D341Med (cell line): ENCODE results near the gene BEX5.
"Not testable (repeated sequence)": the region's sequence is repeated elsewhere in the genome, so short reads cannot be mapped to it uniquely, and the experiment has no call there.

ENCODE experiments used
- DNase-seq: peaks from one replicate; pipeline ENCODE4 v3.0.0; 2012; ENCODE audit warnings: low spot score

The BEX5 gene

DNA sequence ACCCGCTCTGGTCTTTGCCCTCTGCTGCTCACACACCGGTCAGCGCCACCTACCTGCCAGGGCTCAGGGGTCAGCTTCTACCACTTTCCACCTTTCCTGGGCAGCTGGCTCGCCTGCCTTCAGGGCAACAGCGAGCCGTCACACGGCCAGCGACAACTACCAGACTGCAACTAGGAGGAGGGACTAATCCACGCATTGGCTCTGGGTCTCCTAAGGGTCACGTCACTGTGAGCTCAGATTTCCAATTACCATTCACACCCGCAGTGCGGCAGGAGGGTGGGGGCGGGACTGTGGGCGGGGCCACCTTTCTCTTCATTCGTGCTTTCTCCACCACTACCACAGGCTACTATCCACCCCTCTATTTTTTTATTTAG, at the start of gene BEX5:
Gene BEX5, minus strand, starts transcription at position 172 of the 374 bp plus-strand sequence. CDS start 1,712 bp downstream, outside the sequence.
- peak; percentile 52 for DNase-seq

DNA sequence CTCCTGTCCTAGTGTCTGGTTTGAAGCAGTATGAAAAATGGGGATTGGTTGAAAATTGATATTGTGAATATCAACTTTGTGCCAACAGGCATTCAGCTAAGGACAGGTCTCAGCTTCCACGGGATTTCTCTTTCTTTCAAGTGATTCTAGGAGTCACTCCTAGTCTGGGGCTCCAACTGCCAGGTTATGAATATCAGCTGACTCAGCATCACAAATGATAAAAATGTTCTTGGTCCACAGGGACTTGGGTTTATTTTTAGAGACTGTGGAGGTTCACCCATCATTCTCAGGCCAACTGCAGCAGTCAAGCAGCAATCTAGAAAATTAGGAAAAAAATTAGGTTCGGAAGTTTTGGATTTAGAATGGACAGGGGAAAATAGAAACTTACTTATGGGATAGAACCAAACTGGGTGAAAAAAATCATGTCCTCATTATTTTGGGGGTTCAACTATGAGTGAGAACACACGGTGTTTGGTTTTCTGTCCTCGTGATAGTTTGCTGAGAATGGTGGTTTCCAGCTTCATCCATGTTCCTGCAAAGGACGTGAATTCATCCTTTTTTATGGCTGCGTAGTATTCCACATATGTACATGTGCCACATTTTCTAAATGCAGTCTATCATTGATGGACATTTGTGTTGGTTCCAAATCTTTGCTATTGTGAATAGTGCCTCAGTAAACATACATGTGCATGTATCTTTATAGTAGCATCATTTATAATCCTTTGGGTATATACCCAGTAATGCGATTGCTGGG, 30.4 kb upstream of the BEX5 start:
- no peak for DNase-seq

DNA sequence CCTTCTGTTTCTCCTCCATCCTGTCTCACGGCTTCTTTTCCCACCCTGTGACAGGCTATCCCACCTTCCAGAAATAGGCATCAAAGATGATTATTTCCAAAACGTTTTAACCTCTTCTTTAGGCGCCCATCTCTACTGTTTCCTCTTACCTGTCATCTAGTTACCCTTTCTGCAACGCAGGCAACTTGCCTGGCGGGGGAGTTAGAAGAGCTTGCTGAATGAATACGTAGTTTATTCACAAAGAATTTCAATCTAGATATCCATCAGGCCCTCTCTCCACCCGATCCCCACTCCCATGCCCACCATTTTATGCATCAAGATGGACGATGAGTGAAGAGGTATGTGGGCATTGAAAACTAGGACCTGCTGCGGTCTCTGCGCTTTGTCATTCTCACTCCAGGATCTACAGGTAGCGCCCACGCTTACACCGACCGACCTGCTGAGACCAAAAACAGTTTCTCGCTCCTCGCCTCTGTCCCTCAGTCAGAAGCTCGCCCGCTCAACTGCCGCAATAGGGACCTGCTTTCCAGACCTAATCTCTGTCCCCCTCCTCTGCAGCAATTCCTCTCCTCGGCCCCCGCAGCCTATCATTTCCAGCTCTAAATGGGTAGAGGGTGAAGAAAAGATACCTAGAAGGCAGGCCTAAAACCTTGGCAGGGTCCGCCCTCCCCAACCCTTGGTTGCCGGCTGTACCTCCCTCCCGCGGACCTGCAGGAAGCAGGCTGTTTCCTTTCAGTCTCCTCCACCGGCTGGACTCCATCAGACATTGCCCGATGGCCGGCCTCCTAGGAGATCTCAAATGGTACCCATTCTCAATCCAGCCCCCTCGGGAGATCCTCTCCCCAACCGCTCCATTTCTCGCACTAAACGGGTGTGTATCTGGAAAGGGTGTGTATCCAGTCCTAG, 624 bp downstream of the BEX5 start:
- DNase-seq: peak; percentile 15

DNA sequence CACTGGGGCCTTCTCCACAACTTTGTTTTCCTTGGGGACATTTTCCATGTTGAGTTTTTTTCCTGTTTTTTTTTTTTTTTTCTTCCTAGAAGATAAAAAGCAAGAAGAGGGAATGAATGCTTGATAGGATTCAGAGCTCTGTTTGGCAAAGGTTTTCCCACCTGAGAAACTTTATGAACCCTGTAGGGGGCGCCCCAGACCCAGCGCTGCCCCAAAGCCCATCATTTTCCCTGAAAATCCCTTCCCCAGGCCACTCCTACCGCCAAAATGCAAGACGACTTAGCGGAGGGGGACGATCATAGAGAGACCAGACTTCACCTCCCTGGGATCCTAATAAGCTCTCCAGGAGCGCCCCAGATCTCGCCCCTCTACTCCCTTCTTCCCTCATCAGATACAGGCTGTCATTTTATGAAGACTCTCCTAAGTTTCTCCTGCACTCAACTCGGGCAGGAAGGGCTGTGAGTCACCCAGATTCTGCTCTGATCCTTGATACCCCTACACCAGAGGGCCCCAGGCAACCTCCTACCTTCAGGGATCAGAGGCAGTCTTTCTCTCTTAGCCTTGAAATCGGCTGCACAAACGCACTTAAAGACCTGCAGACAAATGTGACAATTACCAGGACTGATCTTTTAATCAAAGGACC, 1.4 kb downstream of the BEX5 start:
- peak; percentile 9 for DNase-seq

- not testable (repeated sequence) for DNase-seq
Measured at GRCh38 chrX:102142274-102142673, 13.5 kb downstream of the BEX5 start, which contains the start of gene TCEAL6. TCEAL6 (minus strand) TSS chrX:102142481.

- not testable (repeated sequence) for DNase-seq
Measured at GRCh38 chrX:102141631-102142030, 14.1 kb downstream of the BEX5 start.

- DNase-seq: not testable (repeated sequence)
Measured at GRCh38 chrX:102140876-102141275, 14.9 kb downstream of the BEX5 start.

GRCh38 chrX:102138064-102138463, 17.7 kb downstream of the BEX5 start:
- DNase-seq: no peak

DNA sequence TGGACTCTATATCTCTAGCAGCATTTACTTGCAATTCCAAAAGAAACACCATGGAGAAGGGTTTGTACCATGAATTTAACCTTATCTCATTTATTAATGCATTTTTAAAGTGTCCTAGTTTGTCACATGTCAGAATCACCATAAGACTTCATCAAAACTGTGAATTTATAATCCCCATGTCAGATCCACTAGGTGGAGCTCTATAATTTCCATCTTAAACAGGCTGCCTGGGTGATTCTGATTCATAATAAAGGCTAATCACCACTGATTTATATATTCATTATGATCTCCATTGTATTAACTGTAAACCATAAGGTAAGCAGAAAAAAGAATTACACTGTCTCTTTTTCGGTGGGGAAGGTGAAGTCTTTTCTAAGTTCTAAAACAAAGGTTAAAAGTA, 26.3 kb downstream of the BEX5 start:
- no peak for DNase-seq

DNA sequence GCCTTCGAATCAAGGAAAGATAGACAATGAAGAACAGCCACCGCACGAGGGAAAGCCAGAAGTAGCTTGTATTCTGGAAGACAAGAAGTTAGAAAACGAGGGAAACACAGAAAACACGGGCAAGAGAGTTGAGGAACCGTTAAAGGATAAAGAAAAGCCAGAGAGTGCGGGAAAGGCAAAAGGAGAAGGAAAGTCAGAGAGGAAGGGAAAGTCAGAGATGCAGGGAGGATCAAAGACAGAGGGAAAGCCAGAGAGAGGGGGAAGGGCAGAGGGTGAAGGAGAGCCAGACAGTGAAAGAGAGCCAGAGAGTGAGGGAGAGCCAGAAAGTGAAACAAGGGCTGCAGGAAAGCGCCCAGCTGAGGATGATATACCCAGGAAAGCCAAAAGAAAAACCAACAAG, 28.9 kb downstream of the BEX5 start:
- DNase-seq: no peak

DNA sequence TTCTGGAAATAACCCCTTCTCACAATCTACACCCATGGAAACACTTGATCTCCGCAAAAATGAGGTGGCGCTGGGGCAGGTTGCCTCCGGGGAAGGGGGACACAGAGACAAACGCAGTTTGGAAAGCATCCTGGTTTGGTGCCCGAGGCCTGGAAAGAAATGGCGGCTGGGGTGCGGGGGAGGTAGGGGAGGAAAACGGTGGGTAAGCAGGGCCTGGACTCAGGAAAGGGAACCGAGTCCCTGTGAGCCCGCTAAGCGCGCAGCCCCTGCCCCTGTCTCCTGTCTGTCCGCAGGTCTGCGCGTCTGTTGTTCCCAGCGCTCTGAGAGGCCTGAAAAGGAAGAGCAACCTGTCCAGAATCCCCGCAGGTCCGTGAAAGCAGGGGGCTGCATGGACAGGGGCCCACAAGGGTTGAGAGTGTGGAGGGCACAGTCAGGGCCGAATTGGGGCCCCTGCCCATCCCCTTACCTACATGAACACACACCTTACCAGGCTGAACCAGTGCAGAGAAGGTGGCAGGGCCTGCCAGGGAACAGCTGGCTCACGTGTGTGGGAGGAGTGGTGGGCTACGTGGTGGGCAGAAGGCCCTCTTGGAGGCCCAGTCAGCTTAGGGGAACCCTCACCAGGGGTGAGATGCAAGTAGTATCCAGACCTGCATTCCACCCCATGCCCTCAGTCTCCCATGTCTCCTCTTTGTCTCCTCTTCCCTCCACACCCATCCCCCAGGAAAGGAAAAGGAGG, 29.5 kb downstream of the BEX5 start:
- DNase-seq: not testable (repeated sequence)

DNA sequence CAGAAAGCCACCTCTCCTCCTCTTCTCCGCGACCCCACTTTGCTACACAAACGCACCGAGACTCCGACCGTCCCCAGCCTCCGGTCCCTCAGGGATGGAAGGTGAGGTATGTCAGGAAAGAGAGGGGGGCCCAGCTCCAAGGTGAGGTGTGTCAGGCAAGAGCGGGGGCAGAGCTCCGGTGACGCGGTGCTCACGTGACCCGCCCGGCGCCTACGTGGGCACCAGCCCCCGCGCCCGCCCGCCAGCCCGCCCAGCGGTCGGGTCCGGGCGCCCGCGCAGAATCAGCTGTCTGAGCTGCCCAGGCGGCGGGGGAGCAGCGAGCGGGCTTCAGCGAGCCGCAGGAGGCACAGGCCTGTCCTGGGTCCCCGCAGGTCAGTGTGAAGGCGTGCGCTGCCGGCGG, 30.3 kb downstream of the BEX5 start, which contains the start of gene TCEAL2:
Gene TCEAL2, plus strand, starts transcription at position 244 of the 400 bp plus-strand sequence. CDS start 1,152 bp downstream, outside the sequence.
- not testable (repeated sequence) for DNase-seq

- DNase-seq: not testable (repeated sequence)
Measured at GRCh38 chrX:102125014-102125413, 30.8 kb downstream of the BEX5 start.

DNA sequence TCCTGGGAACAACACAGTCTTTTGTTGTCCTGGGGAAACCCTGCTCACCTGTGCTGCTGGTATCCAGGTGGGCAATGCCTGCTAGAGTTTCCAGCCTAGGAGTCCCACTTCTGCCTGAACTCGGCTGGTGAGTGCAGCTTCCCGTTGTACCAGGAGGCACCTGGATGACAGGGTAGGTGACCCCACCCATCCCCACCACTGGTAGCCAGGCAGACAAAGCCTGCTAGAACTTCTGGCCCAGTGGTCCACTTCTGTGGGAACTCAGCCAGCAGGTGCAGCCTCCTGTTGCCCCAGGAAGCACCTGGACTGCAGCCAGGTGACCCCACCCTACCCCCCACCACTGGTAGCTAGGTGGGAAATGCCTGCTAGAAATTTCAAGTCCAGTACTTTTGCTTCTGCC, 40.0 kb downstream of the BEX5 start:
- no peak for DNase-seq

DNA sequence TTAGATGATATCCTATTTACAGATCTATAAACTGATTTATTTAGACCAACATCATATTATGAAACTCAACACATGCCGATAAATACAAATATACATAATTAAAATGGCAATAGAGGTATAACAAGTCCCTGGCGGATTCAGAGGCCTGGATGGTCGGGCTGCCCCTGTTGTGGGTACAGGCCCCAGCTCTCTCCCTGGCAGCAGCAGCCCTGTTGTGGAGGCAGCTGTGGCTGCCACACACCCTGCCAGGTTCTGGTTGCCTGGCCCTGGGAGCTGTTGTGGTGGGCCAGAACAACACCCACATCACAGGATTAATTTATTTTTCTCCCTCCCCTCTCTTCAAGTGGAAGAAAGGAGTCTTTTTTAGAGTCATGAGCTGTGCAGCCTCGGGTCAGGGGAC, 42.4 kb downstream of the BEX5 start:
- DNase-seq: no peak
